ENCODE data around the gene SUN1. TPM values are rescaled to one million over a fixed set of nuclear protein-coding genes. Genes with fewer than 3 reads are reported as not detected.
"Not testable (repeated sequence)": the region's sequence is repeated elsewhere in the genome, so short reads cannot be mapped to it uniquely, and the experiment has no call there.

The SUN1 gene
- polyA plus RNA-seq, 10 donors, result 148 to 229 (median 179) TPM

DNA sequence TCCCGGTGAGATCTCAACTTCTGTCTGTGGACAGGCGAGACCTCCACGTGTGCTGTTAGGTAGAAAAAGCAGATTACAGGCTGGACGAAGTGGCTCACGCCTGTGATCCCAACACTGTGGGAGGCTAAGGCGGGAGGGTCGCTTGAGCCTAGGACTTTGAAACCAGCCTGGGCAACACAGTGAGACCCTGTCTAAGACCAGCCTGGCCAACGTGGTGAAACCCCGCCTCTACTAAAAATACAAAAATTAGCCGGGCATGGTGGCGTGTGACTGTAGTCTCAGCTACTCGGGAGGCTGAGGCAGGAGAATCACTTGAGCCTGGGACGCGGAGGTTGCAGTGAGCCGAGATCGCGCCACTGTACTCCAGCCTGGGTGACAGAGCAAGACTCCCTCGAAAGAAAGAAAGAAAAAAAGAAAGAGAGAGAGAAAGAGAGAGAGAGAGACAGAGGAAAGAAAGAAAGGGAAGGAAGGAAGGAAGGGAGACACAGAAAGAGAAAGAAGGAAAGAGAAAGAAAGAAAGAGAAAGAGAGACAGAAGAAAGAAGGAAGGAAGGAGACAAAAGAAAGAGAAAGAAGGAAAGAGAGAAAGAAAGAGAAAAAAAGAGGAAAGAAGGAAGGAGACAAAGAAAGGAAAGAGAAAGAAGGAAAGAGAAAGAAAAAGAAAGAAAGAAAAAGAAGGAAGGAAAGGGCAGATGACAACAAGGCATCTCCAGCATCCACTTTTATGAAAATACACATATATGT lies 29.6 kb upstream of the SUN1 start:
- no peak for DNase-seq

DNA sequence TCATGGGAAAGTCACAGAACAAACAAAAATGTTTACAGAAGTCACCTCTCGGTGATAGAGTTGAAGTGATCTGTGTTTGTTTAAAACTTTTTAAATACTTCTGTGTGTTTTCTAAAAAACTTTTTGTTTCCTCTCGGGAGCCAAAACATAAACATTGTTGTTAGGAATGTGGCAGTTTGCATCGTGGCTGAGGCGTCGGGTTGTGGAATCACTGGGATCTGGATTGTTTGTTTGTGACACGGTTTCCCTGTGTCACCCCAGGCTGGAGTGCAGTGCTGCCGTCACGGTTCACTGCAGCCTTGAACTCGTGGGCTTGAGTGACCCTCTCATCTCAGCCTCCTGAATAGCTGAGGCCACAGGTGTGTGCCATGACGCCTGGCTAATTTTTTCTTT lies 29.0 kb upstream of the SUN1 start:
- no peak for DNase-seq

DNA sequence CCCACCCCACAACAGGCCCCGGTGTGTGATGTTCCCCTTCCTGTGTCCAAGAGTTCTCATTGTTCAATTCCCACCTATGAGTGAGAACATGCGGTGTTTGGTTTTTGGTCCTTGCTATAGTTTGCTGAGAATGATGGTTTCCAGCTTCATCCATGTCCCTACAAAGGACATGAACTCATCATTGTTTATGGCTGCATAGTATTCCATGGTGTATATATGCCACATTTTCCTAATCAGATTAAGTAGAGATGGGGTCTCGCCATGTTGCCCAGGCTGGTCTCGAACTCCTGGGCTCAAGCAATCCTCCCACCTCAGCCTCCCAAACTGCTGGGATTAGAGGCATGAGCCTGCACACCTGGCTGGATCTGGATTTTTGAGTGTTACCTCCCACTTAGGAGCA lies 28.5 kb upstream of the SUN1 start:
- DNase-seq, result not testable (repeated sequence)

DNA sequence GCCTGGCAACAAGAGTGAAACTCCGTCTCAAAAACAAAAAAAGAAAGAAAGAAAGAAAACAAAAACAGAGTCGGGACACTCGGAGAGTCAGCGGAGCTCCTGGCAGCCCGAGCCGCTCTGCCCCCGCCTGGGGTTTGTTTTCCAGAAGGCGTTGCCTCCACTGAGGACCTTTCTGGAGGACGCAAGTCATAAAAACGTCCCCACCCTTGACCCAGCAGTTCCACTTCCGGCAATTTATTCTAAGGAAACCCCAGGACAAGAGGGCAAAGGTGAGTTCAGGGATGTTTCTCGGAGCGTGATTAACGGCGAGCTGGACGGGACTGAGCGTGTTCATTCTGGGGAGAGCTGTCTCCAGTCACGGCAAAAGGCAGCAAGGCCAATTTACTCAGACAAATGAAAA lies 27.0 kb upstream of the SUN1 start:
- no peak for DNase-seq

DNA sequence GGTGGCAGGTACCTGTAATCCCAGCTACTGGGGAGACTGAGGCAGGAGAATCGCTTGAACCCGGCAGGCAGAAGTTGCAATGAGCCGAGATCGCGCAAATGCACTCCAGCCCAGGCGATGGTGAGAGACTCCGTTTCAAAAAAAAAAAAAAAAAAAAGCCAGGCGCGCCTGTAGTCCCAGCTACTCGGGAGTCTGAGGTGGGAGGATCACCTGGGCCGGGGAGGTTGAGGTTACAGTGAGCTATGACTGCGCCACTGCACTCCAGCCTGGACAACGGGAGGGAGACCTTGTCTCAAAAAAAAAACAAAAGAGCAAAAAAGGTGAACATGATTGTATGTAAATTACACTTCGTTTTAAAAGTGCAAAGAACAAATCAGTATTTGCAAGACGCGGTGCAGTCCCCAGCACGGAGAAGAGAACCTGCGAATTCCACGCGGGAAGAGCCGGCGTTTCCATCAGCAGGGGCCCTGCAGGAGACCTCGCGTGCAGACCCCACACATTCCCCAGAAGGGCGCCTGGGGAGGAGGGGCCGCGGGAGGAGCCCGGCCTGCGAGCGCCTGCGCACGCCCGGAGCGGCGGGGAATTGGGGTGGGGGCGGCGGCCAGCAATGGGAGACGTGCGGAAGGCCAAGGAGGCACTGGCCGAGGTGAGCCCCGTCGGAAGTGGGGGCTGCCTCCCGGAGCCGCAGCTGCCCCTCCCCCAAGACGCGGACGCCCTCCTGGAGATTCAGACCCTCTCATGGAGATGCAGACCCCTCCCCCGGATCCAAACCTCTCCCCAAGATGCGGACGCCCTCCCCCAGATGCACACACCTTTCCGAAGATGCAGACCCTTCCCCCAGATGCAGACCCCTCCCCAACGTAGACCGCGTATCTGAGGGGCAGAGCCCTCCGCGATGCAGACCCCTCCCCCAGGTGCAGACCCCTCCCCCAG lies 16.7 kb upstream of the SUN1 start:
- DNase-seq, result peak in 1 of 3 donors; percentile 81

DNA sequence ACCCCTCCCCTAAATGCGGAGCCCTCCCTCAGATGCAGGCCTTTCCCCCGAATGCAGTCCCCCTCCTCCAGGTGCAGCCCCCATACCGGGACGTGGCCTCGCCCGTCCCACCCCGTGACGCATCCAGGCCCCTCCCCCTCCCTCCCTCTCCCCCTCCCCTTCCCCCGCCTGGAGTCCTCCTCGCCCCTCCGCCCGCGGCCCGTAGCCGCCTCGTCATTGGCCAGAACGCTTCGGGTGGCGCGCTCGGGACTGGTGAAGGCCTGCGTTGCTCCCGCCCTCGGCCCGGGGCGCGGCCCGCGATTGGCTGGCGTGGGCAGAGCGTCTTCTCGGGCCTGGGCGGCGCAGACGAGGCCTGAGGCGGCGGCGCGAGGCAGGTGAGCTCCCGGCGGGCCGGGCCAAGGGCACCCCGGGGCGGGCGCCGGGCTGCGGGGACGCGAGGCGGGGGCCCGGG lies 16.0 kb upstream of the SUN1 start:
- DNase-seq, result peak; percentile 99

DNA sequence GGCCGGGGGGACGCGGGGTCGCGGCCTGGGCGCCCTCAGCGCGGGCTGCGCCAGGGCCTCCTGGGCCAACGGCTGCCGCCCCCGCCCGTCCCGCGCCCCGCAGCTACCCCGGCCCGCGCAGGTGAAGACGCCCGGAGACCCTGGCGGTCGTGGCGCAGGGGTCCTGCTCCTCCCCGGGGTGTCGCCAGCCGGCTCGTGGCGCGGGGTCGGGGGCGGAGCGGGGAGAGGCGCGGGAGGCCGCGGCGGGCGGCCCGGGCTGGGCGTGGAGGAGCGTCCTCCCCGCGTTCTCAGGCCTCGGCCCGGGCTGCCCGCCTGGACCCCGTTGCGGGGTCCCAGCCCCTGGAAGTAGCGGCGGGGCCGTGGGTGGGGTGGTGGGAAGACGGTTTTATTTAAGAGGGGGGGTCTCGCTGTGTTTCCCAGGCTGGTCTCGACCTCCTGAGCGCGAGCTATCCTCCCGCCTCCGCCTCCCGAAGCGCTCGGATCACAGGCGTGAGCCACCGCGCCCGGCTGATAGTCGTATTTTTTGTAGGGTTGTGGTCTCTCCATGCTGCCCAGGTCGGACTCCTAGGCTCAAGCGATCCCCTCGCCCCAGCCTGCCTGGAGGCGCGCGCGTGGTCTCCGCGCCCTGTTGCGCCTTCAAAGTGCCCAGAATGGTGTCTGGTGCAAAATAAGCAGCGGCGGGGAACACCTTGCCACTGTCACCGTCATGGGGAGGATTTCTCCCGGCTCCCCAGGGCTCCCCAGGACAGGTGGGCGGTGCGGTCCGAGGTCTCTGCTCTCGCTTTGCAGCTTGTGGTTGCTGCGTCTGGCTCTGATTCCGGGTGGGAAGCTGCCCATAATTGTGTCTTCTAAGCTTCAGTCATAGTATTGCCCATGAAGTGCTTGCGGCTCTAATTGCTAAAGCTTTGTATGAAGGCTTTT lies 15.3 kb upstream of the SUN1 start:
- peak in 1 of 3 donors; percentile 63 for DNase-seq

DNA sequence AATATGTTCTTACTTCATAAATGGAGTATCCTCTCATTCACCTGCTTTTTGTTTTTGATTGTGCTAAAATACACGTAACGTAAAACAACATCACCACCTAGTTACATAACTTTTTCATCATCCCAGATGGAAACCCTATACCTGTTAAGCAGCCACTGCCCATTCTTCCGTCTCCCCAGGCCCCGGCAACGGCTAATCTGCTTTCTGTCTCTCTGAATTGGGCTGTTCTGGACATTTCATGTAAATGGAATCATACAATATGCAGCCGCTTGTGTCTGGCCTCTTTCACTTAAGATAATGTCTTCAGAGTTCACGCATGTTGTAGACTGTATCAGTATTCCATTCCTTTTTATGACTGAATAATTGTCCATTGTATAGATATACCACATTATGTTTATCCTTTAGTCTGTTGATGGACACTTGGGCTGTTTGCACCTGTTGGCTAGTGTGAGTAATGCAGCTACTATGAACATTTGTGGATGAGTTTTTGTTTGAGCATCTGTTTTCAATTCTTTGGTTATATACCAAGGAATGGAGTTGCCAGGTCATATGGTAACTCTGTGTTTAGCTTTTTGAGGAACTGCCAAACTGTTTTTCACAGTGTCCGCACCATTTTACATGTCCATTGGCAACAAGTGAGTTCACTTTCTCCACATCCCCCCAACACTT lies 14.1 kb upstream of the SUN1 start:
- peak in 2 of 3 donors; percentile 22 to 52 for DNase-seq

DNA sequence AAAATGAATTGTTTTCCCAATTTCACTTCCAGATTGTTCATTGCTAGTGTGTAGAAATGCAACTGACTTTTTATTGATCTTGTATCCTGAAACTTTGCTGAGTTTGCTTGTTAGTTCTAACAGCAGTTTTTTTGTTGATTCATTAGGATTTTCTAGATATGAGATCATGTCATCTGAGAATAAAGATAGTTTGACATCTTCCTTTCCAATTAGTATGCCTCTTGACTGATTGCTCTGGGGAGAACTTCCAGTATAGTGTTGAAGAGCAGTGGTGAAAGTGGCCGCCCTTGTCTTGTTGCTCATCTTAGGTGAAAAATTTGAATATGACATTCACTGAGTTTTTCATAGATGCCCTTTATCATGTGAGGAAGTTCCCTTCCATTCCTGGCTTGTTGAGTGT lies 11.9 kb upstream of the SUN1 start:
- no peak for DNase-seq

DNA sequence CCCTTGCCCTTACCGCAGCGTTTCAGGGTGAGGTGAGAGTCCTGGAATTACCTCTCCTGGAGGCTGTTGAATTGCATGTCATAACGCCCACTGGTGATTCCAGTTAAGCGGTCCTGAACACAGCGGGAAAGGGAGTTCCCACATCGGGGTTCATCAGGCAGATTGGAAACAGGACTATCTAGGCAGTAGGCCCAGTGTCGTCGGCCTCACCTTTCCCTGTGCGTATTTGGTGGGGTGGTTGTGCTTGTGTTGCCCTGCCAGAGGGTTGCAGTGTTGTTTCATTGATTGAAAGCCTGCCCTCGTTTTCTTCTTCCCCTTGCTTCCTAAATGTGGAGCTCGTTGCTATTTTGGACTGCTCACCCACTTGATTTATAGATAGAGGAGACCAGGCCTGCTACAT lies 10.6 kb upstream of the SUN1 start:
- peak in 1 of 3 donors; percentile 19 for DNase-seq

DNA sequence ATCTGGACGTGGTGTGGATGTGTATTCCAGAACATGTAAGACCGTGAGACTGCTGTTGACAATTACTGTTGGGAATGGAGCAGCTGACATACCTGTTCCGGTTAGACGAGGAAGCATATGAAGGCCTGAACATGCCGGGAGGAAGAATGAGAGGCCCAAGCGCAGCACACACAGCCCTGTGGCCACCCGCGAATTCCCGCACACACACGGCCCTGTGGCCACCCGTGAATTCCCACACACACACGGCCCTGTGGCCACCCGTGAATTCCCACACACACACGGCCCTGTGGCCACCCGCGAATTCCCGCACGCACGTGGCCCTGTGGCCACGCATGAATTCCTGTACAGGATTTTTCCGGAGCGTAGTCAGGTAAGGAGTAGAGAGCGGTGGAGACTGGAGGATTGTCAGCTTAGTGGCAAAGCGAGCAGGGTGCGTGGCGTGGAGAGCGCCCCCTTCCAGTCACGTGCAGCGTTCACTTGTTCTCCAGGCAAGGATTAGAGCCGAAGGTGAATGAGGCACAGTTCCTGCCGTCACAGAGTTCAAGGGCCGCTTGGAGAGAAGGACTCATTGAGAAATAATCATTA lies 9.5 kb upstream of the SUN1 start:
- DNase-seq, result no peak

DNA sequence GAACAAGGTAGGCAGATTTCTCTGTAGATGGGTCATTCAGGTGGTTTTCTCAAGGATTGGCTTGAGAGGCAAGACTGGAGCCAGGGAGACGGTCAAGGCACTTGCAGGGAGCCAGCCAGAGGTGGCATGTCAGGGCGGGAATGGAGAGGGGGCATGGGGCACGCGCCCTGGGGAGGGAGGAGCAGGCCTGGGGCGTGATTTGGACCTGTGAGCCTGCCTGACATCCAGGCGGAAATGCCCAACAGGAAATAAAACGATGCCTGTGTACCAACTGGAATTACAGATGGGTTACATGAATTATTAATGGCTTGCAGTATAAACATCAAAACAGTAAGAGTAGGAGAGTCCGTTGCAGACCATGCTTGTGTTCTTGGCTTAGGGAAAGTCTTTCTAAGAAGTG lies 8.6 kb upstream of the SUN1 start:
- peak in 1 of 3 donors; percentile 14 for DNase-seq

DNA sequence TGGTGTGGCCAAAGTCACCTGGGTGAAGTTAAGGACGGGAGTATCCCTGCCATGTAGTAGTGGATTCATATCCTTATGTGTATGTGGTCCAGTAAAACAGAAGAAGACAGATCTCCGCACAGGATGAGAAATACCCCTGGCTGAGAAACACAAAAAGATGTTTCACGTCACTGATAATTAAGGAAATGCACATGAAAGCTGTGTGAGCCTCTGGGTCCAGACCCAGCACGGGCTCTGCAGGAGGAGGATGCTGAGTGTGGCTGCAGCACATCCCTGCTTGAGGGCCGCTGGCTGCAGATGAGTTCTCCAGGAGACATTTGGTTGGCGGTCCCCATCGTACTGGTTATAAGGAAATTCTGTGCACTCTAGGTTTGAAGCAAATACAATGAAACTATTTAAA lies 8.2 kb upstream of the SUN1 start:
- peak in 1 of 3 donors; percentile 15 for DNase-seq

DNA sequence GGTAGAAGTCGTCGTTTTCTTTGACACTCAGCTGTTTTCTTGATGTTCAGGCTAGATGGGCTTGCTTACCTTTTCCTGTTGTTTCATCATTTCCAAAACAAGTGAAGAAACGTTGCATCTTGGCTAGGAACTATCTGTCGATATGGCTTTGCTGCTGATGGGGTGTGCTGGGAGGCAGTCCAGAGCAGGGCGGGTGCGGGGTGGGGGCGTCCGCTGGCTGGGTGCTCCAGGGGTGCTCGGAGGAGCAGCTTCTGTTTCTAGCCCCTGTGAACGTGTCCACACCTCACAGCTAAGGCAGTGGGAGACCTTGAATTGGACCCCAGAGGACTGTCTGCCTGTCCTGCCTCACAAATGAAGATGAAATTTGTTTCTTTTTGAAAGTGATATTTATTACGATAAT lies 7.6 kb upstream of the SUN1 start:
- no peak for DNase-seq

DNA sequence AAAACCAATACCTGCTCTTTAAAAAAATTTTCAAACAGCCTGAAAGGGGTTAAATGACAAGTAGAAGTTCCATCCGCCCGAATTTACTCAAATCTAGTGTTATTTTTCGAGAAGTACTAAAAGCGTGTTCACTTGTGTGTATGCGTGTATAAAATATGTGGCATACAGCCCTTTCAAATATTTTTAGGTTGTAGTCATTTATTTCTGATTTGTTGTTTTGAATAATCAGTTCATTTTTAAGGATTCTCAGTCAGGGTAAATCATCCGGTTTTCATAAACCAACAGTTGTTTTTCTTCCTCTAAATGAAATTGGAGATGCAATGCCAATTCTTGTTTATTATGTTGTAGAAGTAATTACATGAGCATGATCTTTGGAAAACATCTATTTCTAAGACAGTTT lies 6.9 kb upstream of the SUN1 start:
- peak in 1 of 3 donors; percentile 55 for DNase-seq

DNA sequence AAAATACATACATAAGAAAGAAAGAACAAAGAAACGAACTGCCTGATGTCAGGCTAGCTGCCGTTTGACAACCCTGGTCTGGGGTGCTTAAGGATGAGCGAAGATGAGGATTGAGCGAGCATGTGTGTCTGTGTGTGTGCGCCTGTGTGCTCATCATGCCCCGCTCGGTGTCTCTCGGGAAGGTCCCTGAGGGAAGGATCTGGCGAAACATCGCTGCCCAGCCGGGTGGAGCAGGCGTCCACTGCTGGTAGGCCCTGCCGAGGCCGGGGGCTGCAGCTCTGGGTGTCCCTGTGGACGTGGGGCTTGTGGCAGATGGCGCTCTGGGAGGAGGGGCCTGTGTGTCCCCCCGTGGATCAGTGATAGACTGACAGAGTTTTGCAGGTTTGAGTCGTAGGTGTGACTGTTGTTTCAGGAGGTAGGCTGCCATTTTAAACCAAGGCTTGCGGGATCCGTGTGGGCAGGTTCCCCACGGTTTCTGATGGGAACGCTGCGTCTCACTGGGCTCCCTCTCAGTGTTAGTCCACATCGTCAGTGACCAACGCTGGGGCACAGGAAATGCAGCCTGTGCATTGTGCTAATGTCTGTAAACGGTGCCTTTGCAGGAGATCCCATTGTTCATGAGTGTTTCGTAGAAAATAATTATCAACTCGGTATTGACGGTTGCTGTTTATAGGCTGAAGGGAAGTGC lies 5.9 kb upstream of the SUN1 start:
- DNase-seq, result no peak

DNA sequence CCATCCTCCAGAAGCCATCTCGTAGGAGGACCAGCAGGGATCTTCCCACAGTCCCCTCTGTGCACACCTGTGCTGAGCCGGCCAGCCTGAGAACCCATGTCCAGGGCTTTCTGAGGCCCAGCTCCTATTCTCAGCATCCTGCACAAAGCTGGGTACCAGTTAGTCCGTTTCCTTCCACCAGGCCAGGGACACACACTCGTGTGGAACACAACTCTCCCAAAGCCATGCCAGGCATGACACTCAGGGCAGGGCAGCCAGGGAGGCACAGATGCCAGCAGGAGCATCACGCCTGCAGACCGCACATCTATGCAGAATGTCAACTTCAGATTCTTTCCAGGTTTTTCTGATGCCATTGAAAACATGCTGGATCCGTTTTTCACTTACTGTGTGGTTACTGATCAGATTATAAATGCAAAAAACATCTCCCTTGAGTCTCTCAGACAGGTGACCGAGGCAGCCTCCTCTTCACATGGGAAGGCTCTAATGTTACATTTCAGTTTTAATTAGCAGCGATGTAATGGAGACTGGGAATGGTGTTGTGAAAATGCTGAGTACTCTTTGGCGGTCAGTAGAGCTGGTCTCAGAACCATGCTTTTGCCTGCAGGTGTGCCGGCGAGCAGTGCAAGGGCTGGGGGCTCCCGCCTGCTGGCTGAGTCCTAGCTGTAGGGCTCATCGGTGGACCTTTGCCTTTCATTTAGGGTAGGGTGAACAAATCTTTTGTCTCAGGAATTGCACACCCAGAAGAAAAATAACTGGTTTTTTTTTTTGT lies 3.3 kb upstream of the SUN1 start:
- no peak for DNase-seq

DNA sequence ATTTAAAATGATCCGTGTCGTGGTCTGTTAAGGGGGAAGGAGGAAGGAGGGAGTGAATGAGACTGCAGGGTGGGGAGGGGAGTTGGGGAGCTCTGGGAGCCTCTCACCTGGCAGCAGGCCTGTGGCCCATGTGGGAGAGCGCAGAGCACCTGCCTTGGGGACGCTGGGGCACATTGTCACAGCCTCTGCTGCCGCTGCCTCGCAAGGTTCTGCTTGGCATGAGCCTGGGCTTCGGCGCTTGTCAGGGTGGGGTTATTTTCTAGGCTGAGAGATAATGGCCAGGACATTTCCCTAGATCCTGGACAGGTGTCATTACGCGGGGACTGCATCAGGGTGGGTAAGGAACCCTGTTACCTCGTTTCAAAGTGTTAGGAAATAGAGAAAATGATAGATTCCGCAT lies 2.2 kb upstream of the SUN1 start:
- DNase-seq, result no peak

DNA sequence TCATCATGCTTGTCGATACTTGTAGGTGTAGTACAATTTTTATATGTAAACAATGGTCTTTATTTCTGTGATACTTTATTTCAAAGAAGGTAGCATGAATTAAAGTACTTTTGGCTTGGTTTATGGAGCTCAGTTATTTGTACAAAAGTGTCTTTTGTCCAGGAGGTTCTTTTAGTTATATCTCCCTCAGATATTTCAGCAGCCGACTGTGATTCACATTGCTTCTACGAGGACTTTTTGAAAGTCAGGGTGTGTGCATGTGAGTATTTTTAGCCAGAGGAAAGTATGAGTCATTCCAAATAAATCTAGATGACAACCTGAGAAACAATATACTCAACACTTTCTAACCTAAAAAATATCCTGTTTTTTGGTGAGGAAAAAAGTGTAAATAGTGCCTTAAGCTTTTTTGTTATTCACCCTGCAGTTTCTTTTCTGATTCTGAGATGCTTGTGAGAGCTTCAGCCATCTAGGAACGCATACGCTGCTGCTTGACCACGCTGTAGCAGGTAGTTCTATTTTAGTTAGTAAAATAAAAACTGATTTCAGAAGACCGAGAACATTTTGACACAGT lies 595 bp upstream of the SUN1 start:
- peak; percentile 80 to 90 (median 87) for DNase-seq

Measured in muscle of back (tissue), 11 donors.